Liver (tissue), 9 donors: ENCODE measurements around the gene MAD2L1BP. TPM values are rescaled to one million over a fixed set of nuclear protein-coding genes. Genes with fewer than 3 reads are reported as not detected.

ENCODE experiments used
- DNase-seq: peaks from one replicate; pipeline ENCODE4 v3.0.0-alpha.2; 2017; ENCODE audit warnings: low spot score
- H3K27ac ChIP-seq, 2 donors: one replicate each; pipeline ENCODE4 v1.7.0; 2013; ENCODE audit warnings: inconsistent platforms in 2 of 2, low read length in 2 of 2, control low read depth in 1 of 2, low read depth in 1 of 2, mild to moderate bottlenecking in 1 of 2
- H3K27me3 ChIP-seq, 4 donors: one replicate each; pipeline versions ENCODE4 v1.6.1 to v1.7.0; 2013; ENCODE audit warnings: low read length in 3 of 4, inconsistent platforms in 1 of 4, mild to moderate bottlenecking in 1 of 4, moderate library complexity in 1 of 4; ENCODE audit not compliant: control insufficient read depth in 4 of 4, insufficient read depth in 4 of 4
- H3K36me3 ChIP-seq, 4 donors: one replicate each; pipeline versions ENCODE4 v1.6.1 to v1.7.0; 2013; ENCODE audit warnings: low read length in 3 of 4, mild to moderate bottlenecking in 3 of 4, low read depth in 1 of 4, moderate library complexity in 1 of 4; ENCODE audit not compliant: control insufficient read depth in 4 of 4, insufficient read depth in 3 of 4
- H3K4me1 ChIP-seq, 4 donors: one replicate each; pipeline versions ENCODE4 v1.6.1 to v1.7.0; 2013; ENCODE audit warnings: low read length in 3 of 4, mild to moderate bottlenecking in 3 of 4, moderate library complexity in 1 of 4; ENCODE audit not compliant: control insufficient read depth in 4 of 4, insufficient read depth in 4 of 4
- H3K4me3 ChIP-seq, 3 donors: one replicate each; pipeline versions ENCODE4 v1.6.1 to v1.7.0; 2013; ENCODE audit warnings: low read length in 3 of 3, control low read depth in 1 of 3, low read depth in 1 of 3, mild to moderate bottlenecking in 1 of 3
- H3K9ac ChIP-seq, 2 donors: one replicate each; pipeline ENCODE4 v1.7.0; 2013; ENCODE audit warnings: low read length in 2 of 2, mild to moderate bottlenecking in 2 of 2, moderate library complexity in 2 of 2, control low read depth in 1 of 2, low read depth in 1 of 2
- H3K9me3 ChIP-seq, 4 donors: one replicate each; pipeline versions ENCODE4 v1.6.1 to v1.7.0; 2013; ENCODE audit warnings: low read length in 3 of 4; ENCODE audit not compliant: control insufficient read depth in 4 of 4
- ATF3 ChIP-seq: IDR thresholded peaks from 2 replicates; pipeline ENCODE4 v1.6.1; 2016; ENCODE audit warnings: antibody characterized with exemption
- CTCF ChIP-seq: fragments of 150-350 bp; IDR thresholded peaks from 2 replicates; pipeline ENCODE4 v1.5.1; 2017; ENCODE audit warnings: improper control_type of control experiment, low read depth, low read length; ENCODE audit not compliant: missing input control
- EGR1 ChIP-seq, 2 donors: IDR thresholded peaks; 2 replicates each; pipeline ENCODE4 v1.6.1; 2016 to 2018; ENCODE audit warnings: antibody characterized with exemption in 2 of 2, low read depth in 2 of 2
- FOXA1 ChIP-seq: IDR thresholded peaks from 2 replicates; pipeline ENCODE4 v1.6.1; 2016; ENCODE audit warnings: antibody characterized with exemption
- FOXA2 ChIP-seq: IDR thresholded peaks from 2 replicates; pipeline ENCODE4 v1.6.1; 2016; ENCODE audit warnings: antibody characterized with exemption
- GABPA ChIP-seq, 2 donors: IDR thresholded peaks in 1 of 2; conservative IDR thresholded peaks in 1 of 2; 2 replicates each; pipeline ENCODE4 v1.6.1; 2016; ENCODE audit warnings: antibody characterized with exemption in 2 of 2, mild to moderate bottlenecking in 1 of 2, moderate library complexity in 1 of 2
- HNF4A ChIP-seq, 2 donors: conservative IDR thresholded peaks; 2 replicates each; pipeline ENCODE4 v1.6.1; 2016; ENCODE audit warnings: antibody characterized with exemption in 2 of 2, mild to moderate bottlenecking in 2 of 2
- HNF4G ChIP-seq: IDR thresholded peaks from 2 replicates; pipeline ENCODE4 v1.6.1; 2016; ENCODE audit warnings: antibody characterized with exemption
- JUND ChIP-seq, 2 donors: IDR thresholded peaks; 2 replicates each; pipeline ENCODE4 v1.6.1; 2016; ENCODE audit warnings: antibody characterized with exemption in 2 of 2
- MAX ChIP-seq: IDR thresholded peaks from 2 replicates; pipeline ENCODE4 v1.6.1; 2016; ENCODE audit warnings: antibody characterized with exemption
- NR2F2 ChIP-seq: IDR thresholded peaks from 2 replicates; pipeline ENCODE4 v1.6.1; 2016; ENCODE audit warnings: antibody characterized with exemption
- RAD21 ChIP-seq, 2 donors: IDR thresholded peaks; 2 replicates each; pipeline ENCODE4 v1.6.1; 2016; ENCODE audit warnings: antibody characterized with exemption in 2 of 2, mild to moderate bottlenecking in 2 of 2
- REST ChIP-seq: IDR thresholded peaks from 2 replicates; pipeline ENCODE4 v1.6.1; 2016; ENCODE audit warnings: antibody characterized with exemption, mild to moderate bottlenecking
- RXRA ChIP-seq, 2 donors: IDR thresholded peaks; 2 replicates each; pipeline ENCODE4 v1.6.1; 2017 to 2018; ENCODE audit warnings: antibody characterized with exemption in 2 of 2, mild to moderate bottlenecking in 1 of 2
- SP1 ChIP-seq: IDR thresholded peaks from 2 replicates; pipeline ENCODE4 v1.6.1; 2018; ENCODE audit warnings: antibody characterized with exemption, mild to moderate bottlenecking
- TAF1 ChIP-seq: conservative IDR thresholded peaks from 2 replicates; pipeline ENCODE4 v1.6.1; 2016; ENCODE audit warnings: antibody characterized with exemption, mild to moderate bottlenecking
- YY1 ChIP-seq: IDR thresholded peaks from 2 replicates; pipeline ENCODE4 v1.6.1; 2016; ENCODE audit warnings: antibody characterized with exemption, mild to moderate bottlenecking
- ZBTB33 ChIP-seq: IDR thresholded peaks from 2 replicates; pipeline ENCODE4 v1.6.1; 2016; ENCODE audit warnings: antibody characterized with exemption
- WGBS: extraction: QIAGEN DNeasy Blood & Tissue Kit; methylation state at CpG from one replicate; pipeline ENCODE4 v1.1.7; 2013; 5-methylcytosine and 5-hydroxymethylcytosine counted together
- polyA plus RNA-seq, 2 donors: library from polyadenylated mRNA; stranded (reverse) in 1 of 2; unstranded in 1 of 2; fragments of 200-250 nt in 1 of 2; fragments of >200 nt in 1 of 2; fragmentation: Nextera tagmentation in 1 of 2; extraction: Ambion mirVana in 1 of 2; gene quantifications; one replicate each; pipeline versions ENCODE4 v1.2.1 to v1.2.3, GENCODE V29; 2013 to 2015
- total RNA-seq, 2 donors: library from RNA; depleted of rRNA; stranded (reverse); fragments of >200 nt; gene quantifications; one replicate each; pipeline ENCODE4 v1.2.3, GENCODE V29; 2014
- donor health status: healthy.
- donor health status: healthy.
- donor health status: healthy.
- donor health status: healthy.
- donor health status: healthy.

MAD2L1BP gene
- total and polyA plus RNA-seq, 4 donors = 11.2 to 17.3 (median 16.1) TPM

GRCh38 chr6:43629505-43630300 is 5.9 kb upstream of the MAD2L1BP start:
- peak; percentile 94 for DNase-seq
- Histone ChIP-seq H3K9me3 (no peaks in the 10 kb centered on the region), H3K9ac (peak overlapping the region; percentile 87), H3K27ac (peak overlapping the region; percentile 97 to 98), H3K27me3 (no peaks in the 10 kb centered on the region), H3K4me3 (peak overlapping the region; percentile 78 to 91 (median 89)), H3K36me3 (peaks cover 0 to 8% (median 5%) of the 10 kb centered on the region in 4 donors), H3K4me1 (peaks cover 0 to 23% (median 14%) of the 10 kb centered on the region in 4 donors)
- TF ChIP-seq ATF3 (no peak), FOXA2 (peak; percentile 14), HNF4G (no peak), MAX (peak; percentile 71), JUND (IDR thresholded peaks at IDR 0.05) (peak in 1 of 2 donors; percentile 27), YY1 (peak; percentile 71), REST (peak; percentile 91), NR2F2 (peak; percentile 15), TAF1 (peak; percentile 61), CTCF (no peak), FOXA1 (peak; percentile 52), GABPA (IDR thresholded peaks at IDR 0.05 in 1 of 2, conservative IDR thresholded peaks at IDR 0.05 in 1 of 2) (peak in 1 of 2 donors; percentile 31), RXRA (IDR thresholded peaks at IDR 0.05) (peak; percentile 43 to 54), EGR1 (IDR thresholded peaks at IDR 0.05; ENCODE audit: low read depth in 2 of 2) (peak in 1 of 2 donors; percentile 45), ZBTB33 (peak; percentile 10), RAD21 (IDR thresholded peaks at IDR 0.05) (peak; percentile 4 to 21), SP1 (peak; percentile 93), HNF4A (conservative IDR thresholded peaks at IDR 0.05) (peak; percentile 25 to 40)
- WGBS = under 1% methylated on average over 41 of the region's 41 CpGs
